ENCODE data around the gene PDE9A. TPM values are rescaled to one million over a fixed set of nuclear protein-coding genes. Genes with fewer than 3 reads are reported as not detected.
A peak's percentile ranks its signal among the peaks of the same experiment; 100 is the strongest.

PDE9A gene
- total and polyA plus RNA-seq, 3 donors from 2014 or later, result 5.7 to 6.4 (median 6.3) TPM

DNA sequence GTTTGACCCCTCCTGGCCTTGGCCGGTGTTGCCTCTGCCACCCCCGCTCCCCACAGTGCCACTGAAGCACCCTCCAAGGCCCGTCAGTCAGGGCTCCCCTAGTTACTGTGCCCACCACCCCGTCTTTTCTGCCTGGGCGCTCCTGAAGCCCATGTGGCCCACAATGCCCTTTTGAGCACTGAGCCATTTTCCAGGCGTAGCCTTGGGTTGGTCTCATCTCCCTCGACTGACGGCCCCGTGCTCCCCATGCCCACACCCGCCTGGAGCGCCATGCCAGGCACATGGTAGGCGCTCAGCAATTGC lies 118.0 kb downstream of the PDE9A start:
- WGBS, 2 donors, result 91 to 95% methylated on average over 12 of the region's 12 CpGs
- H3K27me3 ChIP-seq, result no peaks in the 10 kb centered on the region
- intact Hi-C loops (cut with DNase I; ENCODE audit: low total_unique reads), result no loop called here
- H3K9me3 ChIP-seq, result no peaks in the 10 kb centered on the region
- H3K4me1 ChIP-seq, result no peaks in the 10 kb centered on the region
- TF ChIP-seq POLR2A (IDR thresholded peaks at IDR 0.05), result no peak
- TF ChIP-seq, protein P1, sequence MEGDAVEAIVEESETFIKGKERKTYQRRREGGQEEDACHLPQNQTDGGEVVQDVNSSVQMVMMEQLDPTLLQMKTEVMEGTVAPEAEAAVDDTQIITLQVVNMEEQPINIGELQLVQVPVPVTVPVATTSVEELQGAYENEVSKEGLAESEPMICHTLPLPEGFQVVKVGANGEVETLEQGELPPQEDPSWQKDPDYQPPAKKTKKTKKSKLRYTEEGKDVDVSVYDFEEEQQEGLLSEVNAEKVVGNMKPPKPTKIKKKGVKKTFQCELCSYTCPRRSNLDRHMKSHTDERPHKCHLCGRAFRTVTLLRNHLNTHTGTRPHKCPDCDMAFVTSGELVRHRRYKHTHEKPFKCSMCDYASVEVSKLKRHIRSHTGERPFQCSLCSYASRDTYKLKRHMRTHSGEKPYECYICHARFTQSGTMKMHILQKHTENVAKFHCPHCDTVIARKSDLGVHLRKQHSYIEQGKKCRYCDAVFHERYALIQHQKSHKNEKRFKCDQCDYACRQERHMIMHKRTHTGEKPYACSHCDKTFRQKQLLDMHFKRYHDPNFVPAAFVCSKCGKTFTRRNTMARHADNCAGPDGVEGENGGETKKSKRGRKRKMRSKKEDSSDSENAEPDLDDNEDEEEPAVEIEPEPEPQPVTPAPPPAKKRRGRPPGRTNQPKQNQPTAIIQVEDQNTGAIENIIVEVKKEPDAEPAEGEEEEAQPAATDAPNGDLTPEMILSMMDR (IDR thresholded peaks at IDR 0.05), result no peak
- DNase-seq, result no peak
- no peak overlapping the region for H3K27ac ChIP-seq
- H3K4me3 ChIP-seq, result no peak overlapping the region
- H3K36me3 ChIP-seq (ENCODE audit: low read depth, missing control alignments), result no peaks in the 10 kb centered on the region

GRCh38 chr21:42775123-42775522 lies 121.7 kb downstream of the PDE9A start:
- no peak for DNase-seq
- Histone ChIP-seq H3K9me3 (no peaks in the 10 kb centered on the region), H3K36me3 (ENCODE audit: low read depth, missing control alignments) (no peaks in the 10 kb centered on the region), H3K27me3 (no peaks in the 10 kb centered on the region), H3K4me1 (no peaks in the 10 kb centered on the region), H3K4me3 (no peak overlapping the region), H3K27ac (no peak overlapping the region)
- intact Hi-C loops (cut with DNase I; ENCODE audit: low total_unique reads), result no loop called here
- WGBS, 2 donors, result 92 to 96% methylated on average over 12 of the region's 12 CpGs
- TF ChIP-seq POLR2A (IDR thresholded peaks at IDR 0.05), result no peak
- TF ChIP-seq, protein P1 (IDR thresholded peaks at IDR 0.05), result no peak

- TF ChIP-seq POLR2A (IDR thresholded peaks at IDR 0.05), result no peak
- TF ChIP-seq, protein P1 (IDR thresholded peaks at IDR 0.05), result no peak
- H3K36me3 ChIP-seq (ENCODE audit: low read depth, missing control alignments), result no peaks in the 10 kb centered on the region
- intact Hi-C loops (cut with DNase I; ENCODE audit: low total_unique reads), result no loop called here
These were observed 122.5 kb downstream of the PDE9A start for GRCh38 chr21:42775891-42776290.

GRCh38 chr21:42777064-42777756 lies 123.8 kb downstream of the PDE9A start:
- Histone ChIP-seq H3K27me3 (no peaks in the 10 kb centered on the region), H3K9me3 (no peaks in the 10 kb centered on the region), H3K4me1 (peaks cover 13% of the 10 kb centered on the region), H3K27ac (no peak overlapping the region), H3K4me3 (no peak overlapping the region), H3K36me3 (ENCODE audit: low read depth, missing control alignments) (no peaks in the 10 kb centered on the region)
- no peak for DNase-seq
- intact Hi-C loops (cut with DNase I; ENCODE audit: low total_unique reads), result no loop called here
- WGBS, 2 donors, result 77 to 86% methylated on average over 8 to 18 of the region's 18 CpGs
- TF ChIP-seq POLR2A (IDR thresholded peaks at IDR 0.05), result no peak
- TF ChIP-seq, protein P1 (IDR thresholded peaks at IDR 0.05), result no peak

More at GRCh38 chr21:42775891-42776290, 122.5 kb downstream of the PDE9A start:
- Histone ChIP-seq H3K4me1 (peaks cover 2% of the 10 kb centered on the region), H3K9me3 (no peaks in the 10 kb centered on the region), H3K27ac (no peak overlapping the region), H3K27me3 (no peaks in the 10 kb centered on the region), H3K4me3 (no peak overlapping the region)
- DNase-seq, result no peak
- WGBS, 2 donors, result 88 to 93% methylated on average over 10 to 13 of the region's 13 CpGs

DNA sequence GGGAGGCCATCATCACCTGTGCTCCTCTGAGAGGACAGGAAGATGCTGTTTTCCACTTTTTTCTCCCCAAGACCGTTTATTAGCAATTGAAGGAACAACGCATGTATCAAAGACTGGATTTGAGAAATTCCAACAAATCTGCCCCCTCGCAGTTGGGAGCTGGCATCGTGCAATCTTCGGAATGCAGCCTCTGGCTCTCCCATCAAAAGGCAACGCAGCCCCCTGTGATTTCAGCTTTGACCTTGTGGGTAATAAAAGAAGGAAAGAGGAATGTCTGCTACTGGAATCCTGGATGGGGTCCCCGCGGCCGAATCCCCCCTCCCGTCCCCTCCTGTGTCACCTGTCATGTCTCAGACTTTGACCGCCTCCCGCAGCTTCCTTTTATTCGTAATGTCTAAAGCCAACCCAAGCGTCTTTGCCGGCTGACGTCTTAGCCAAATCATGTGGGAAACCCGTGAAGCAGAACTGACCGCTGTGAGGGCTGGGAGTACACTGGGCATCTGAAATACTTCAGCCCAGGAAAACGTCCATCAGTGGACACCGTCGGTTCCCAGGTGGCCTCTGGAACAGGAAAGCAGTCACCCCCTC lies 124.4 kb downstream of the PDE9A start:
- Histone ChIP-seq H3K36me3 (ENCODE audit: low read depth, missing control alignments) (no peaks in the 10 kb centered on the region), H3K27me3 (no peaks in the 10 kb centered on the region), H3K4me3 (no peak overlapping the region), H3K4me1 (peaks cover 16% of the 10 kb centered on the region), H3K9me3 (no peaks in the 10 kb centered on the region), H3K27ac (no peak overlapping the region)
- peak; percentile 53 for DNase-seq
- intact Hi-C loops (cut with DNase I; ENCODE audit: low total_unique reads), result no loop called here
- WGBS, 2 donors, result 56 to 57% methylated on average over 21 of the region's 21 CpGs
- TF ChIP-seq, protein P1 (IDR thresholded peaks at IDR 0.05), result no peak
- no peak for TF ChIP-seq POLR2A (IDR thresholded peaks at IDR 0.05)

Measured in testis (tissue), 3 donors.